ENCODE results near the gene CYB5R2.

CYB5R2 gene

GRCh38 chr11:7672960-7673723, at the start of gene CYB5R2:
CYB5R2 (minus strand) TSS chr11:7673500; CDS start chr11:7672825, 675 bp downstream.
- no peak for DNase-seq (ENCODE audit: low spot score)

GRCh38 chr11:7714786-7715185, 41.5 kb upstream of the CYB5R2 start:
- no peak for DNase-seq (ENCODE audit: low spot score)

- no peak for DNase-seq (ENCODE audit: low spot score)
These were observed 33.1 kb upstream of the CYB5R2 start, which contains the start of gene OVCH2 for GRCh38 chr11:7706377-7706776. OVCH2 (minus strand) TSS chr11:7706477; CDS start chr11:7706394, 83 bp downstream.

- DNase-seq (ENCODE audit: low spot score): no peak
These were observed 30.4 kb upstream of the CYB5R2 start for GRCh38 chr11:7703740-7704139.

- no peak for DNase-seq (ENCODE audit: low spot score)
These were observed 23.1 kb upstream of the CYB5R2 start for GRCh38 chr11:7696424-7696823.

- no peak for DNase-seq (ENCODE audit: low spot score)
These were observed 20.9 kb upstream of the CYB5R2 start for GRCh38 chr11:7694235-7694634.

- no peak for DNase-seq (ENCODE audit: low spot score)
These were observed 19.1 kb upstream of the CYB5R2 start for GRCh38 chr11:7692426-7692825.

- no peak for DNase-seq (ENCODE audit: low spot score)
These were observed 18.6 kb upstream of the CYB5R2 start for GRCh38 chr11:7691759-7692350.

- no peak for DNase-seq (ENCODE audit: low spot score)
These were observed 17.3 kb upstream of the CYB5R2 start for GRCh38 chr11:7690648-7691047.

GRCh38 chr11:7689239-7689638, 15.9 kb upstream of the CYB5R2 start:
- DNase-seq (ENCODE audit: low spot score): no peak

GRCh38 chr11:7688238-7688826, 15.0 kb upstream of the CYB5R2 start:
- DNase-seq (ENCODE audit: low spot score): peak; percentile 55

GRCh38 chr11:7687386-7687785, 14.1 kb upstream of the CYB5R2 start:
- no peak for DNase-seq (ENCODE audit: low spot score)

- no peak for DNase-seq (ENCODE audit: low spot score)
These were observed 13.5 kb upstream of the CYB5R2 start for GRCh38 chr11:7686761-7687160.

GRCh38 chr11:7683571-7683970, 10.3 kb upstream of the CYB5R2 start:
- no peak for DNase-seq (ENCODE audit: low spot score)

- no peak for DNase-seq (ENCODE audit: low spot score)
These were observed 4.5 kb upstream of the CYB5R2 start for GRCh38 chr11:7677796-7678201.

GRCh38 chr11:7677071-7677470, 3.8 kb upstream of the CYB5R2 start:
- no peak for DNase-seq (ENCODE audit: low spot score)

GRCh38 chr11:7675631-7676030, 2.3 kb upstream of the CYB5R2 start:
- DNase-seq (ENCODE audit: low spot score): no peak

- no peak for DNase-seq (ENCODE audit: low spot score)
These were observed 579 bp upstream of the CYB5R2 start for GRCh38 chr11:7673724-7674434.

- no peak for DNase-seq (ENCODE audit: low spot score)
These were observed 882 bp downstream of the CYB5R2 start for GRCh38 chr11:7672276-7672959.

- DNase-seq (ENCODE audit: low spot score): no peak
These were observed 1.7 kb downstream of the CYB5R2 start for GRCh38 chr11:7671347-7672215.

- no peak for DNase-seq (ENCODE audit: low spot score)
These were observed 2.7 kb downstream of the CYB5R2 start for GRCh38 chr11:7670641-7671040.

Data from pons (tissue), 1 donor.